Neural progenitor cell (in vitro differentiated cells): Measurements from ENCODE around the gene BMPR1B.

Experiments used
- EZH2 ChIP-seq: fragments of 200-600 bp; sonication (generic); IDR thresholded peaks from 2 replicates; pipeline ENCODE4 v1.6.1; 2017; ENCODE audit warnings: antibody characterized with exemption, mild to moderate bottlenecking, moderate library complexity
- EZH2phosphoT487 ChIP-seq: fragments of 200-600 bp; sonication (generic); IDR thresholded peaks from 2 replicates; pipeline ENCODE4 v1.6.1; 2017; ENCODE audit warnings: antibody characterized with exemption
- TF ChIP-seq, protein P1 (sequence below): fragments of 200-600 bp; sonication (generic); IDR thresholded peaks from 2 replicates; pipeline ENCODE4 v1.5.1; 2017; ENCODE audit warnings: antibody characterized with exemption, mild to moderate bottlenecking

DNA sequence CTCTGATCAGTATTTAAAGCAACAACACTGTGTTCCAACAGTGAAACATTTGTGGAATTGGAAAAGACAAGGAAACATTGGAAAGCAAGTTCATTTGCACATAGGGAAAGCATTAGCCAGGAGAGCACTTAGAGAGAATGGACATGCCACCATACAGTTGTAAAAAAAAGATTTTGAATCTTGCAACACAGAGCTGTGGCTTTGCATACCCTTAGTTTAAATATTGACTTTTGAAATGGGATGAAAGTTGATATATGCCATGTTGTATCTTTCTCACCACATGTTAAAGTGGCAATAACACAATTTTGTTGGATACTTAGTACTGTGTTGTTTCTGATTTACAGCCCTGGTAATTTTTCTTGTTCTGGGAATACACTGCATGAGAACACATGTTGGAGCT is 208.1 kb downstream of the BMPR1B start:
- TF ChIP-seq, protein P1, sequence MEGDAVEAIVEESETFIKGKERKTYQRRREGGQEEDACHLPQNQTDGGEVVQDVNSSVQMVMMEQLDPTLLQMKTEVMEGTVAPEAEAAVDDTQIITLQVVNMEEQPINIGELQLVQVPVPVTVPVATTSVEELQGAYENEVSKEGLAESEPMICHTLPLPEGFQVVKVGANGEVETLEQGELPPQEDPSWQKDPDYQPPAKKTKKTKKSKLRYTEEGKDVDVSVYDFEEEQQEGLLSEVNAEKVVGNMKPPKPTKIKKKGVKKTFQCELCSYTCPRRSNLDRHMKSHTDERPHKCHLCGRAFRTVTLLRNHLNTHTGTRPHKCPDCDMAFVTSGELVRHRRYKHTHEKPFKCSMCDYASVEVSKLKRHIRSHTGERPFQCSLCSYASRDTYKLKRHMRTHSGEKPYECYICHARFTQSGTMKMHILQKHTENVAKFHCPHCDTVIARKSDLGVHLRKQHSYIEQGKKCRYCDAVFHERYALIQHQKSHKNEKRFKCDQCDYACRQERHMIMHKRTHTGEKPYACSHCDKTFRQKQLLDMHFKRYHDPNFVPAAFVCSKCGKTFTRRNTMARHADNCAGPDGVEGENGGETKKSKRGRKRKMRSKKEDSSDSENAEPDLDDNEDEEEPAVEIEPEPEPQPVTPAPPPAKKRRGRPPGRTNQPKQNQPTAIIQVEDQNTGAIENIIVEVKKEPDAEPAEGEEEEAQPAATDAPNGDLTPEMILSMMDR: no peak
- TF ChIP-seq EZH2: no peak
- no peak for TF ChIP-seq EZH2phosphoT487
